GM12874 (cell line): ENCODE measurements around the gene TEX29.

Source experiments
- CTCF ChIP-seq: IDR thresholded peaks from 2 replicates; pipeline ENCODE4 v1.5.1; 2011; ENCODE audit warnings: low read depth, mild to moderate bottlenecking, control low read depth, low read length, moderate library complexity; ENCODE audit not compliant: insufficient read depth

The TEX29 gene

GRCh38 chr13:111387945-111388600 is 67.6 kb downstream of the TEX29 start:
- no peak for TF ChIP-seq CTCF

DNA sequence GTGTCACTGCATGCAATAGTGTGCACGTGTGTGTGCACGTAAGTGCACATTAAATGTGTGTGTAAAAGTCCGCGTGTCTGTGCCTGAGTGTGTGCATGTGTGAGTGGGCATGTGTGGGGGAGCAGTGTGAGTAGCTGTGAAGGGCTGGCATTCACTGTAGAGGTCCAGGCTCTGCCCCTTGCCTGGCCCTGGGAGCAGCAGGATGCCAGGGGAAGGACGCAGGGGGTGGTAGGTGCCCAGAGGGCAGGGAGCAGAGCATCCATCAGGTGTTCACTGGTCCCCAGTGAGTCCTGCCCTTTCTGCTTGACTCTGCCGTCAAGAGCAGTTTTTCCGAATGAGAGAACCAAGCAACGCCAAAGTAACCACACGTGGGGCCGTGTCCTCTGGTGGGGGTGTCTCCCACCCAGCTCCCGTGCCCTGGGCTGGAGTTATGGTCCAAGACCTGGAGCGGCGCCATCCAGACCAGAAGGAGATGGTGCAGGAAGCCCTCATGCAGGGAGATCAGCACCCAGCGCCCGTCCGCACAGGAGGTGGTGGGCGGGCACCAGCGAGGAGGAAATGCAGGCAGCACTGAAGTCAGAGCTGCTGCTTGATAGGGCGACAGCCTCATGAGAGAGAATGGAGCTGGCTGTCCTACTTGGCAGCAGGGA is 68.5 kb downstream of the TEX29 start:
- TF ChIP-seq CTCF = no peak

GRCh38 chr13:111389621-111390521 is 69.4 kb downstream of the TEX29 start:
- TF ChIP-seq CTCF = no peak

DNA sequence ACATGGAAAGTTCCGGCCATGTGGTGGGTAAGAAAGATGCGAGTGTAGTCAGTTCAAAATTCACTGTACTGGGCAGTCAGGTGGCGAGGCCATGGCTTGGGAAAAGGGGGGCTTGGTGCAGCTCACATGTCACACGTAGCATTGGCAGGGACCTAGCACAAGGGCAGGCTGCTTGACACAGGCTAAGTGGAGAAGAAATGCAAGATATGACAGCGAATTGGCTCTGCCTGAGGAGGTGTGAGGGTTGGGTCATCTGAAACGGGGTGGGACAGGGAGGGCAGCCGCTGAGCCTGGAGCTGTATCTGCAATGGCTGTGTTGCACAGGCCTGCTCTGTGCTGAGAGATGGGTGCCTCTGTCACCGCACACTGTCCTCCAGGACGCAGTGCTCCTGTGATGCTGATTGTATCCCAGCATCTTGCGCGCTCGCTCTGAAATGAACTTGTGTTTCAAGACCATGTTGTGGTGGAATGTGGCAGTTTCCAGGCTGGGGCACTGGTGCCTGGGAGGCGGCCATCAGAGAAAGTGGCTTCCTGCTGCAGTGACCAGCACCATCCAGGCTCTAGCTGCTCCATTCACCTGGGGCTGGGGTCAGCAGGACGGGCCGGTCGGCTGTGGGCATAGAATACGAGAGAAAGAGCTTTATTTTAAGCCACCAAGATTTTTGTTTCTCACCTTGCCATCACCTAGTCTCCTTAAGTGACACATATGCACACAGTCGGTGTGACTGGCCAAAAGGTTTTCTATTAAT is 70.3 kb downstream of the TEX29 start:
- no peak for TF ChIP-seq CTCF

- no peak for TF ChIP-seq CTCF
Measured at GRCh38 chr13:111392486-111392885, 72.0 kb downstream of the TEX29 start.

- TF ChIP-seq CTCF = no peak
Measured at GRCh38 chr13:111393221-111393790, 72.9 kb downstream of the TEX29 start.
